Glutamatergic neuron (in vitro differentiated cells): Measurements from ENCODE around the gene SLC26A4. TPM values are rescaled to one million over a fixed set of nuclear protein-coding genes. Genes with fewer than 3 reads are reported as not detected.

Experiments
- DNase-seq: peaks from one replicate; pipeline ENCODE4 v3.0.0; 2022
- H3K27ac Mint-ChIP-seq: one replicate; pipeline ENCODE4 v1.8.0; 2020; ENCODE audit warnings: mild to moderate bottlenecking, mixed read lengths, inconsistent platforms; ENCODE audit not compliant: unreplicated experiment
- H3K27me3 Mint-ChIP-seq: one replicate; pipeline ENCODE4 v1.8.0; 2020; ENCODE audit warnings: mild to moderate bottlenecking, moderate library complexity, mixed read lengths, inconsistent platforms; ENCODE audit not compliant: unreplicated experiment
- H3K36me3 Mint-ChIP-seq: one replicate; pipeline ENCODE4 v1.8.0; 2020; ENCODE audit warnings: mild to moderate bottlenecking, mixed read lengths, inconsistent platforms; ENCODE audit not compliant: unreplicated experiment
- H3K4me1 Mint-ChIP-seq: one replicate; pipeline ENCODE4 v1.8.0; 2020; ENCODE audit warnings: mild to moderate bottlenecking, low read depth, mixed read lengths, inconsistent platforms; ENCODE audit not compliant: unreplicated experiment
- H3K4me3 Mint-ChIP-seq: one replicate; pipeline ENCODE4 v1.8.0; 2020; ENCODE audit warnings: mild to moderate bottlenecking, mixed read lengths, inconsistent platforms; ENCODE audit not compliant: unreplicated experiment
- H3K9me3 Mint-ChIP-seq: one replicate; pipeline ENCODE4 v1.8.0; 2020; ENCODE audit warnings: mild to moderate bottlenecking, moderate library complexity, mixed read lengths, inconsistent platforms; ENCODE audit not compliant: unreplicated experiment
- total RNA-seq: library from RNA; stranded (reverse); fragmentation: NEBNext Ultra II Directional; extraction: Animal tissue kit (Norgen Biotek cat#: 25700); gene quantifications from one replicate; pipeline ENCODE4 v1.2.1, GENCODE V29; 2021; ENCODE audit not compliant: unreplicated experiment
- TF ChIP-seq, protein P1 (sequence below): fragments of 200-600 bp; sonication (generic); IDR thresholded peaks from one replicate; pipeline ENCODE4 v1.5.0; 2021; ENCODE audit not compliant: partially characterized antibody, unreplicated experiment

The SLC26A4 gene
- total RNA-seq, 1 donor from 2014 or later = 0.34 TPM

- Mint-ChIP-seq H3K27ac (no peak overlapping the region), H3K36me3 (no peaks in the 10 kb centered on the region), H3K27me3 (no peaks in the 10 kb centered on the region), H3K9me3 (peaks cover 1% of the 10 kb centered on the region), H3K4me1 (no peaks in the 10 kb centered on the region), H3K4me3 (no peak overlapping the region)
- TF ChIP-seq, protein P1, sequence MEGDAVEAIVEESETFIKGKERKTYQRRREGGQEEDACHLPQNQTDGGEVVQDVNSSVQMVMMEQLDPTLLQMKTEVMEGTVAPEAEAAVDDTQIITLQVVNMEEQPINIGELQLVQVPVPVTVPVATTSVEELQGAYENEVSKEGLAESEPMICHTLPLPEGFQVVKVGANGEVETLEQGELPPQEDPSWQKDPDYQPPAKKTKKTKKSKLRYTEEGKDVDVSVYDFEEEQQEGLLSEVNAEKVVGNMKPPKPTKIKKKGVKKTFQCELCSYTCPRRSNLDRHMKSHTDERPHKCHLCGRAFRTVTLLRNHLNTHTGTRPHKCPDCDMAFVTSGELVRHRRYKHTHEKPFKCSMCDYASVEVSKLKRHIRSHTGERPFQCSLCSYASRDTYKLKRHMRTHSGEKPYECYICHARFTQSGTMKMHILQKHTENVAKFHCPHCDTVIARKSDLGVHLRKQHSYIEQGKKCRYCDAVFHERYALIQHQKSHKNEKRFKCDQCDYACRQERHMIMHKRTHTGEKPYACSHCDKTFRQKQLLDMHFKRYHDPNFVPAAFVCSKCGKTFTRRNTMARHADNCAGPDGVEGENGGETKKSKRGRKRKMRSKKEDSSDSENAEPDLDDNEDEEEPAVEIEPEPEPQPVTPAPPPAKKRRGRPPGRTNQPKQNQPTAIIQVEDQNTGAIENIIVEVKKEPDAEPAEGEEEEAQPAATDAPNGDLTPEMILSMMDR = no peak
- no peak for DNase-seq
These were observed 43.2 kb downstream of the SLC26A4 start for GRCh38 chr7:107703872-107704271.

- Mint-ChIP-seq H3K36me3 (no peaks in the 10 kb centered on the region), H3K4me1 (no peaks in the 10 kb centered on the region), H3K27me3 (no peaks in the 10 kb centered on the region), H3K9me3 (peaks cover 1% of the 10 kb centered on the region), H3K4me3 (no peak overlapping the region), H3K27ac (no peak overlapping the region)
- TF ChIP-seq, protein P1 = no peak
- no peak for DNase-seq
These were observed 48.3 kb downstream of the SLC26A4 start for GRCh38 chr7:107708956-107709355.

DNA sequence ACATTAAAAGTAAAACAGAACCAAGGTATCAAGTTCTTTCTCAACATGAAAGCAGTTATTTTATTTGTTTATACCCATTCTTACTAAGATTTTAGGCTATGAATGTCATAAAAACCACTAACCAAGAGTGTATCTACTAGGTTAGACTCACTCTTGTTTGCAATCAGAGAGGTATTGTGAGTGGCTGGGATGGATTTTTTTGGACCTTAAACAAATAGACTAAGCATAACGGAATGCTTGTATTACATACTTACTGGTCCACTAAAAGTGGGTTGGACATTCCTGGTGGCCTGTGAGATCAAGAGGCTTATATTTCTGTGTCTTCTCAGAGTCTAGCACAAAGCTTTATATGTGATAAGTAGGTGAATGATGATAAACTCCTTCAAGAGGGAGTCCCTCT, 50.7 kb downstream of the SLC26A4 start:
- TF ChIP-seq, protein P1 = no peak
- no peak overlapping the region for H3K4me3 Mint-ChIP-seq
- no peaks in the 10 kb centered on the region for H3K36me3 Mint-ChIP-seq
- H3K27ac Mint-ChIP-seq = no peak overlapping the region
- DNase-seq = no peak
- peaks cover 1% of the 10 kb centered on the region for H3K9me3 Mint-ChIP-seq
- no peaks in the 10 kb centered on the region for H3K27me3 Mint-ChIP-seq
- H3K4me1 Mint-ChIP-seq = no peaks in the 10 kb centered on the region

- no peak overlapping the region for H3K4me3 Mint-ChIP-seq
- H3K27me3 Mint-ChIP-seq = no peaks in the 10 kb centered on the region
- H3K36me3 Mint-ChIP-seq = no peaks in the 10 kb centered on the region
- no peak for DNase-seq
- H3K9me3 Mint-ChIP-seq = peaks cover 1% of the 10 kb centered on the region
- TF ChIP-seq, protein P1 = no peak
- H3K27ac Mint-ChIP-seq = no peak overlapping the region
- H3K4me1 Mint-ChIP-seq = no peaks in the 10 kb centered on the region
These were observed 51.4 kb downstream of the SLC26A4 start for GRCh38 chr7:107712025-107712424.

DNA sequence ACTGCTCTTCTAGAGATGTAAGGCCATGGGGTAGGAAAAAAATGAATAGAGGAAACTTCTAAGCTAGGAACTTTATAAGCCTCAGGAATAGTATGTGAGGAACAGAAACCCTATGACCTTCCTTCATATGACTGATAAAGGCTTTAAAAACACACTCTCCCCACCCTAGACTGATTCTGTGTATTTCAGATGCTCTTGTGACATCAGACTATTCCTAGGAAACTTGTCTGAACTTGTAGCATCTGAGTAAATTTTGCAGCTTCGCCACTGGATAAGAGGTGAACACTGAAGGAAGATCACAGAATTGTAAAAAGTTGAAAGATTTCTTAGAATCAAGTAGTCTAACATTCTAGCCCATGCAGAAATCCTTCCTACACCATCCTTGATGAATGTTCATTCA, 52.3 kb downstream of the SLC26A4 start:
- no peak overlapping the region for H3K27ac Mint-ChIP-seq
- peaks cover 1% of the 10 kb centered on the region for H3K9me3 Mint-ChIP-seq
- H3K4me1 Mint-ChIP-seq = no peaks in the 10 kb centered on the region
- H3K4me3 Mint-ChIP-seq = no peak overlapping the region
- TF ChIP-seq, protein P1 = no peak
- DNase-seq = no peak
- no peaks in the 10 kb centered on the region for H3K27me3 Mint-ChIP-seq
- no peaks in the 10 kb centered on the region for H3K36me3 Mint-ChIP-seq
